ENCODE measurements around the gene RASD1.

- no peak for TF ChIP-seq EZH2 (IDR thresholded peaks at IDR 0.05; ENCODE audit: borderline replicate concordance)
- TF ChIP-seq, protein P1, sequence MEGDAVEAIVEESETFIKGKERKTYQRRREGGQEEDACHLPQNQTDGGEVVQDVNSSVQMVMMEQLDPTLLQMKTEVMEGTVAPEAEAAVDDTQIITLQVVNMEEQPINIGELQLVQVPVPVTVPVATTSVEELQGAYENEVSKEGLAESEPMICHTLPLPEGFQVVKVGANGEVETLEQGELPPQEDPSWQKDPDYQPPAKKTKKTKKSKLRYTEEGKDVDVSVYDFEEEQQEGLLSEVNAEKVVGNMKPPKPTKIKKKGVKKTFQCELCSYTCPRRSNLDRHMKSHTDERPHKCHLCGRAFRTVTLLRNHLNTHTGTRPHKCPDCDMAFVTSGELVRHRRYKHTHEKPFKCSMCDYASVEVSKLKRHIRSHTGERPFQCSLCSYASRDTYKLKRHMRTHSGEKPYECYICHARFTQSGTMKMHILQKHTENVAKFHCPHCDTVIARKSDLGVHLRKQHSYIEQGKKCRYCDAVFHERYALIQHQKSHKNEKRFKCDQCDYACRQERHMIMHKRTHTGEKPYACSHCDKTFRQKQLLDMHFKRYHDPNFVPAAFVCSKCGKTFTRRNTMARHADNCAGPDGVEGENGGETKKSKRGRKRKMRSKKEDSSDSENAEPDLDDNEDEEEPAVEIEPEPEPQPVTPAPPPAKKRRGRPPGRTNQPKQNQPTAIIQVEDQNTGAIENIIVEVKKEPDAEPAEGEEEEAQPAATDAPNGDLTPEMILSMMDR (IDR thresholded peaks at IDR 0.05; ENCODE audit: poor library complexity): no peak
Observed at GRCh38 chr17:17531156-17531555, 35.0 kb upstream of the RASD1 start.
